HepG2 (cell line): ENCODE measurements around the gene COQ8B. TPM values are rescaled to one million over a fixed set of nuclear protein-coding genes. Genes with fewer than 3 reads are reported as not detected.

Experiments
- ATAC-seq: fragments of 200-7000 bp; cut with Tn5 transposase; 3 replicates; pipeline ENCODE4 v1.9.1; 2020; ENCODE audit warnings: mild to moderate bottlenecking, moderate library complexity
- BruUV-seq: library from RNA; stranded (reverse); fragments of 400-500 nt; replicated peaks from 2 replicates; lab custom pipeline; 2021; lab: Mats Ljungman, UMichigan
- CTCF ChIA-PET: fragments of 300-600 bp; formaldehyde crosslinking; extraction: SDS; loops from one replicate; lab custom pipeline; 2021; ENCODE audit warnings: low total read pairs, inconsistent platforms, low intra/inter-chr PET ratio; lab: Yijun Ruan, JAX
- POLR2A ChIA-PET: fragments of 350-600 bp; sonication (Branson Sonifier 250); formaldehyde crosslinking; loops from one replicate; lab custom pipeline; 2020; ENCODE audit warnings: antibody characterized with exemption, inconsistent platforms; lab: Yijun Ruan, JAX
- DNase-seq: peaks from one replicate; pipeline ENCODE4 v3.0.0-alpha.2; 2015; ENCODE audit warnings: low spot score
- FAIRE-seq: peaks from 3 replicates; lab custom pipeline; 2011; peaks lifted over from hg19 to GRCh38; lab: Jason Lieb, UNC
- H2AFZ ChIP-seq: one replicate; pipeline ENCODE4 v1.6.1; 2011; ENCODE audit warnings: low read length, inconsistent platforms
- H3K27ac ChIP-seq: fragments of 300-600 bp; 3 replicates; pipeline ENCODE4 v1.8.0; 2011; ENCODE audit warnings: mixed run types, mild to moderate bottlenecking, mixed read lengths, low read length, inconsistent platforms; ENCODE audit not compliant: insufficient read depth; ENCODE audit errors: extremely low read length
- H3K27me3 ChIP-seq, 2 experiments: fragments of 200-600 bp in 1 of 2; 2 replicates in 1 of 2; 3 replicates in 1 of 2; pipeline versions ENCODE4 v1.6.0 to v1.8.0; 2011; ENCODE audit warnings: low read length in 2 of 2, mild to moderate bottlenecking in 2 of 2, moderate library complexity in 2 of 2, inconsistent platforms in 1 of 2; ENCODE audit not compliant: insufficient read depth in 2 of 2, control insufficient read depth in 1 of 2
- H3K36me3 ChIP-seq, 2 experiments: fragments of 200-600 bp in 1 of 2; replicated peaks in 1 of 2; 2 replicates in 1 of 2; 3 replicates in 1 of 2; pipeline versions ENCODE4 v1.5.1 to v1.8.0; 2011; ENCODE audit warnings: low read length in 2 of 2, inconsistent platforms in 1 of 2; ENCODE audit not compliant: insufficient read depth in 2 of 2, control insufficient read depth in 1 of 2
- H3K4me1 ChIP-seq: 2 replicates; pipeline ENCODE4 v1.5.1; 2012; ENCODE audit warnings: low read length, inconsistent platforms; ENCODE audit not compliant: insufficient read depth
- H3K4me2 ChIP-seq: 2 replicates; pipeline ENCODE4 v1.6.0; 2011; ENCODE audit warnings: low read depth, low read length, inconsistent platforms
- H3K4me3 ChIP-seq, 3 experiments: fragments of 200-600 bp in 1 of 3; sonication (generic), shearing (Covaris generic) in 1 of 3; replicated peaks in 1 of 3; 2 replicates each; pipeline ENCODE4 v1.5.1; 2011 to 2016; ENCODE audit warnings: low read length in 3 of 3, inconsistent platforms in 2 of 3, low read depth in 2 of 3, mild to moderate bottlenecking in 2 of 3, control low read depth in 1 of 3, mixed read lengths in 1 of 3; ENCODE audit not compliant: insufficient read depth in 1 of 3
- H3K79me2 ChIP-seq: one replicate; pipeline ENCODE4 v1.6.1; 2011; ENCODE audit warnings: low read length, inconsistent platforms; ENCODE audit not compliant: insufficient read depth
- H3K9ac ChIP-seq: 2 replicates; pipeline ENCODE4 v1.6.0; 2011; ENCODE audit warnings: mild to moderate bottlenecking, low read depth, low read length, inconsistent platforms; ENCODE audit not compliant: insufficient read depth
- H3K9me3 ChIP-seq: 2 replicates; pipeline ENCODE4 v1.5.1; 2012; ENCODE audit warnings: mild to moderate bottlenecking, low read length
- H4K20me1 ChIP-seq: 2 replicates; pipeline ENCODE4 v1.6.0; 2011; ENCODE audit warnings: inconsistent platforms, mild to moderate bottlenecking, low read length, moderate library complexity; ENCODE audit not compliant: insufficient read depth
- AKAP8 ChIP-seq: sonication (generic); formaldehyde crosslinking; IDR thresholded peaks from 2 replicates; pipeline ENCODE4 v1.5.1; 2020; ENCODE audit warnings: mild to moderate bottlenecking, missing genetic modification reagents
- CBFB ChIP-seq: sonication (generic); formaldehyde crosslinking; IDR thresholded peaks from 2 replicates; pipeline ENCODE4 v1.4.0; 2020; ENCODE audit warnings: missing genetic modification reagents
- NFE2L2 ChIP-seq: fragments of 150-350 bp; IDR thresholded peaks from 2 replicates; pipeline ENCODE4 v1.6.1; 2014; ENCODE audit warnings: low read length
- NFIC ChIP-seq: IDR thresholded peaks from 2 replicates; pipeline ENCODE4 v1.6.1; 2012; ENCODE audit warnings: mild to moderate bottlenecking, low read length, inconsistent platforms
- NR3C1 ChIP-seq: sonication (generic); formaldehyde crosslinking; IDR thresholded peaks from 2 replicates; pipeline ENCODE4 v1.4.0; 2020; ENCODE audit warnings: missing genetic modification reagents
- PAWR ChIP-seq: sonication (generic); formaldehyde crosslinking; IDR thresholded peaks from 2 replicates; pipeline ENCODE4 v1.4.0; 2020; ENCODE audit warnings: missing genetic modification reagents, mild to moderate bottlenecking, borderline replicate concordance
- ZNF572 ChIP-seq: sonication (generic); formaldehyde crosslinking; IDR thresholded peaks from 2 replicates; pipeline ENCODE4 v1.5.1; 2020; ENCODE audit warnings: mild to moderate bottlenecking, missing genetic modification reagents
- WGBS: methylation state at CpG from one replicate; pipeline ENCODE4 v1.1.6; 2017; ENCODE audit warnings: low lambda C conversion rate; 5-methylcytosine and 5-hydroxymethylcytosine counted together
- in situ Hi-C: cut with HindIII; loops from 2 replicates; pipeline ENCODE4 v1.10.0; 2017; ENCODE audit warnings: low pct_unique_long_range_greater_than_20kb; ENCODE audit not compliant: extremely low pct_ligation_motif_present
- intact Hi-C: fragments of 100-400 bp; cut with micrococcal nuclease; formaldehyde crosslinking; loops from one replicate; pipeline ENCODE4 v1.10.0; 2022; ENCODE audit not compliant: unreplicated experiment
- polyA plus RNA-seq, 8 experiments: library from polyadenylated mRNA; depleted of rRNA in 3 of 8; stranded (reverse) in 7 of 8; unstranded in 1 of 8; fragments of >200 nt; fragmentation: Illumina TruSeq in 4 of 8; extraction: Trizol in 4 of 8; gene quantifications; 2 replicates each; pipeline versions ENCODE4 v1.2.1 to v1.2.3, GENCODE V29; 2011 to 2016; ENCODE audit warnings: low read depth in 4 of 8, missing spikeins in 1 of 8, mixed read lengths in 1 of 8; ENCODE audit not compliant: insufficient read depth in 1 of 8
- total RNA-seq, 5 experiments: library from RNA; depleted of rRNA; stranded (reverse); fragments of >200 nt; fragmentation: Illumina TruSeq; extraction: Trizol; gene quantifications; 2 replicates each; pipeline ENCODE4 v1.2.3, GENCODE V29; 2016; ENCODE audit warnings: low read depth in 1 of 5
- TF ChIP-seq, protein P1 (sequence below): sonication (generic); formaldehyde crosslinking; IDR thresholded peaks from 2 replicates; pipeline ENCODE4 v1.5.1; 2020; ENCODE audit warnings: mild to moderate bottlenecking, missing genetic modification reagents, moderate library complexity
- TF ChIP-seq, protein P2 (sequence below): IDR thresholded peaks from 2 replicates; pipeline ENCODE4 v1.6.1; 2016; ENCODE audit warnings: low read depth, control low read depth
- TF ChIP-seq, protein P3 (sequence below): IDR thresholded peaks from 2 replicates; pipeline ENCODE4 v1.6.1; 2018; ENCODE audit warnings: missing genetic modification reagents, mild to moderate bottlenecking, missing compliant biosample characterization
- TF ChIP-seq, protein P4 (sequence below): IDR thresholded peaks from 2 replicates; pipeline ENCODE4 v1.6.1; 2016
- TF ChIP-seq, protein P5 (sequence below): sonication (generic); formaldehyde crosslinking; IDR thresholded peaks from 2 replicates; pipeline ENCODE4 v1.5.1; 2020; ENCODE audit warnings: missing genetic modification reagents, mild to moderate bottlenecking, borderline replicate concordance

The COQ8B gene
- total and polyA plus RNA-seq, 2 of the 13 experiments (the other 11 are each of a cell fraction or from before 2014, with no cell fraction given): 12.3 to 17.2 TPM

DNA sequence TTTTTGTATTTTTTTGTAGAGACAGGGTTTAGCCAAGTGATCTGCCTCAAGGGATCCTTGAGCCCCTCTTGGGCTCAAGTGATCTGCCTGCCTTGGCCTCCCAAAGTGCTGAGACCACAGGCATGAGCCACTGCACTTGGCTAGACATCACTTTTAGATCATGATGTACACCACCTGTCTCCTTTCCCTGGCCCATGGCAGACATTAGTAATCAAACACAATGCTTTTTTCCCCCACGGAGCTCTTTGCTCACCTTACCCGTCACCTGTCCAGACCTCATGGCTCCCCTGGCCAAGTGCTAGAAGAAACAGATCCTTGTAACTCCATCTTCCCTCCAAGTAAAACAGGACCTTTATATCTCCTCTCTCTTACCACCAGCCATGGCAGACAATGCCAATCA is 44.6 kb downstream of the COQ8B start (continued):
- TF ChIP-seq AKAP8 (CRISPR knock-in tag): no peak

DNA sequence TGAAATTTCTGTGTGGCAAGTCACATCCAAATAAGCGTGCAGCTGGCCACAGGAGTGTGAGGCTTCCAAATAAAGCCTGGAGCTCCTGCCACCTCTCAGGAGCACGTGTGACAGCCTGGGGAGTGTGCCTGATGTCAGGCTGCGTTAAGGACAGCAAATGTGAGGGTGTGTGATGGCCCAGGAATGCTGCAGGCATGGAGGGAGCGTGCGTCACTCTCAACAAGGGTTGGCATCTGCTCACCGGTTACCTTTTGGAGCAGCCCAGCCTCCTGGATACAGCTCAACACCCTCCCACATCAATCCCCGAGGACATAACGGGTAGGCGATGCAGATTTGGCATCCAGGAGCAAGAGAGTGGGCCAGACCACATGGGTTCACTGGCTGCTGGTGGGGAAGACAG is 45.3 kb downstream of the COQ8B start:
- no TSS peak for BruUV-seq
- H3K9ac ChIP-seq: no peak overlapping the region
- TF ChIP-seq, protein P1, sequence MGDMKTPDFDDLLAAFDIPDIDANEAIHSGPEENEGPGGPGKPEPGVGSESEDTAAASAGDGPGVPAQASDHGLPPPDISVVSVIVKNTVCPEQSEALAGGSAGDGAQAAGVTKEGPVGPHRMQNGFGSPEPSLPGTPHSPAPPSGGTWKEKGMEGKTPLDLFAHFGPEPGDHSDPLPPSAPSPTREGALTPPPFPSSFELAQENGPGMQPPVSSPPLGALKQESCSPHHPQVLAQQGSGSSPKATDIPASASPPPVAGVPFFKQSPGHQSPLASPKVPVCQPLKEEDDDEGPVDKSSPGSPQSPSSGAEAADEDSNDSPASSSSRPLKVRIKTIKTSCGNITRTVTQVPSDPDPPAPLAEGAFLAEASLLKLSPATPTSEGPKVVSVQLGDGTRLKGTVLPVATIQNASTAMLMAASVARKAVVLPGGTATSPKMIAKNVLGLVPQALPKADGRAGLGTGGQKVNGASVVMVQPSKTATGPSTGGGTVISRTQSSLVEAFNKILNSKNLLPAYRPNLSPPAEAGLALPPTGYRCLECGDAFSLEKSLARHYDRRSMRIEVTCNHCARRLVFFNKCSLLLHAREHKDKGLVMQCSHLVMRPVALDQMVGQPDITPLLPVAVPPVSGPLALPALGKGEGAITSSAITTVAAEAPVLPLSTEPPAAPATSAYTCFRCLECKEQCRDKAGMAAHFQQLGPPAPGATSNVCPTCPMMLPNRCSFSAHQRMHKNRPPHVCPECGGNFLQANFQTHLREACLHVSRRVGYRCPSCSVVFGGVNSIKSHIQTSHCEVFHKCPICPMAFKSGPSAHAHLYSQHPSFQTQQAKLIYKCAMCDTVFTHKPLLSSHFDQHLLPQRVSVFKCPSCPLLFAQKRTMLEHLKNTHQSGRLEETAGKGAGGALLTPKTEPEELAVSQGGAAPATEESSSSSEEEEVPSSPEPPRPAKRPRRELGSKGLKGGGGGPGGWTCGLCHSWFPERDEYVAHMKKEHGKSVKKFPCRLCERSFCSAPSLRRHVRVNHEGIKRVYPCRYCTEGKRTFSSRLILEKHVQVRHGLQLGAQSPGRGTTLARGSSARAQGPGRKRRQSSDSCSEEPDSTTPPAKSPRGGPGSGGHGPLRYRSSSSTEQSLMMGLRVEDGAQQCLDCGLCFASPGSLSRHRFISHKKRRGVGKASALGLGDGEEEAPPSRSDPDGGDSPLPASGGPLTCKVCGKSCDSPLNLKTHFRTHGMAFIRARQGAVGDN (CRISPR knock-in tag): no peak
- TF ChIP-seq, protein P2, sequence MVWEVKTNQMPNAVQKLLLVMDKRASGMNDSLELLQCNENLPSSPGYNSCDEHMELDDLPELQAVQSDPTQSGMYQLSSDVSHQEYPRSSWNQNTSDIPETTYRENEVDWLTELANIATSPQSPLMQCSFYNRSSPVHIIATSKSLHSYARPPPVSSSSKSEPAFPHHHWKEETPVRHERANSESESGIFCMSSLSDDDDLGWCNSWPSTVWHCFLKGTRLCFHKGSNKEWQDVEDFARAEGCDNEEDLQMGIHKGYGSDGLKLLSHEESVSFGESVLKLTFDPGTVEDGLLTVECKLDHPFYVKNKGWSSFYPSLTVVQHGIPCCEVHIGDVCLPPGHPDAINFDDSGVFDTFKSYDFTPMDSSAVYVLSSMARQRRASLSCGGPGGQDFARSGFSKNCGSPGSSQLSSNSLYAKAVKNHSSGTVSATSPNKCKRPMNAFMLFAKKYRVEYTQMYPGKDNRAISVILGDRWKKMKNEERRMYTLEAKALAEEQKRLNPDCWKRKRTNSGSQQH (CRISPR knock-in tag): no peak
- TF ChIP-seq, protein P3, sequence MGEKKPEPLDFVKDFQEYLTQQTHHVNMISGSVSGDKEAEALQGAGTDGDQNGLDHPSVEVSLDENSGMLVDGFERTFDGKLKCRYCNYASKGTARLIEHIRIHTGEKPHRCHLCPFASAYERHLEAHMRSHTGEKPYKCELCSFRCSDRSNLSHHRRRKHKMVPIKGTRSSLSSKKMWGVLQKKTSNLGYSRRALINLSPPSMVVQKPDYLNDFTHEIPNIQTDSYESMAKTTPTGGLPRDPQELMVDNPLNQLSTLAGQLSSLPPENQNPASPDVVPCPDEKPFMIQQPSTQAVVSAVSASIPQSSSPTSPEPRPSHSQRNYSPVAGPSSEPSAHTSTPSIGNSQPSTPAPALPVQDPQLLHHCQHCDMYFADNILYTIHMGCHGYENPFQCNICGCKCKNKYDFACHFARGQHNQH (CRISPR knock-in tag): no peak
- TF ChIP-seq, protein P4, sequence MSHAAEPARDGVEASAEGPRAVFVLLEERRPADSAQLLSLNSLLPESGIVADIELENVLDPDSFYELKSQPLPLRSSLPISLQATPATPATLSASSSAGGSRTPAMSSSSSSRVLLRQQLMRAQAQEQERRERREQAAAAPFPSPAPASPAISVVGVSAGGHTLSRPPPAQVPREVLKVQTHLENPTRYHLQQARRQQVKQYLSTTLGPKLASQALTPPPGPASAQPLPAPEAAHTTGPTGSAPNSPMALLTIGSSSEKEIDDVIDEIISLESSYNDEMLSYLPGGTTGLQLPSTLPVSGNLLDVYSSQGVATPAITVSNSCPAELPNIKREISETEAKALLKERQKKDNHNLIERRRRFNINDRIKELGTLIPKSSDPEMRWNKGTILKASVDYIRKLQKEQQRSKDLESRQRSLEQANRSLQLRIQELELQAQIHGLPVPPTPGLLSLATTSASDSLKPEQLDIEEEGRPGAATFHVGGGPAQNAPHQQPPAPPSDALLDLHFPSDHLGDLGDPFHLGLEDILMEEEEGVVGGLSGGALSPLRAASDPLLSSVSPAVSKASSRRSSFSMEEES: no peak
- no peak for TF ChIP-seq ZNF572 (CRISPR knock-in tag)
- no peak for TF ChIP-seq NFE2L2
- no peak for TF ChIP-seq PAWR (CRISPR knock-in tag)
- TF ChIP-seq NFIC: no peak
- TF ChIP-seq CBFB (CRISPR knock-in tag): no peak
- no peak for TF ChIP-seq NR3C1 (CRISPR knock-in tag)
- TF ChIP-seq, protein P5, sequence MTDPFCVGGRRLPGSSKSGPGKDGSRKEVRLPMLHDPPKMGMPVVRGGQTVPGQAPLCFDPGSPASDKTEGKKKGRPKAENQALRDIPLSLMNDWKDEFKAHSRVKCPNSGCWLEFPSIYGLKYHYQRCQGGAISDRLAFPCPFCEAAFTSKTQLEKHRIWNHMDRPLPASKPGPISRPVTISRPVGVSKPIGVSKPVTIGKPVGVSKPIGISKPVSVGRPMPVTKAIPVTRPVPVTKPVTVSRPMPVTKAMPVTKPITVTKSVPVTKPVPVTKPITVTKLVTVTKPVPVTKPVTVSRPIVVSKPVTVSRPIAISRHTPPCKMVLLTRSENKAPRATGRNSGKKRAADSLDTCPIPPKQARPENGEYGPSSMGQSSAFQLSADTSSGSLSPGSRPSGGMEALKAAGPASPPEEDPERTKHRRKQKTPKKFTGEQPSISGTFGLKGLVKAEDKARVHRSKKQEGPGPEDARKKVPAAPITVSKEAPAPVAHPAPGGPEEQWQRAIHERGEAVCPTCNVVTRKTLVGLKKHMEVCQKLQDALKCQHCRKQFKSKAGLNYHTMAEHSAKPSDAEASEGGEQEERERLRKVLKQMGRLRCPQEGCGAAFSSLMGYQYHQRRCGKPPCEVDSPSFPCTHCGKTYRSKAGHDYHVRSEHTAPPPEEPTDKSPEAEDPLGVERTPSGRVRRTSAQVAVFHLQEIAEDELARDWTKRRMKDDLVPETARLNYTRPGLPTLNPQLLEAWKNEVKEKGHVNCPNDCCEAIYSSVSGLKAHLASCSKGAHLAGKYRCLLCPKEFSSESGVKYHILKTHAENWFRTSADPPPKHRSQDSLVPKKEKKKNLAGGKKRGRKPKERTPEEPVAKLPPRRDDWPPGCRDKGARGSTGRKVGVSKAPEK (CRISPR knock-in tag): no peak

More for the DNA sequence above, 45.3 kb downstream of the COQ8B start:
- ATAC-seq: no peak
- WGBS: 67% methylated on average over 3 of the region's 9 CpGs
- no peaks in the 10 kb centered on the region for H4K20me1 ChIP-seq
- ChIA-PET CTCF (no interaction called here), POLR2A (no interaction called here)
- H3K4me3 ChIP-seq: no peak overlapping the region
- no peak overlapping the region for H3K27ac ChIP-seq
- H3K27me3 ChIP-seq: no peaks in the 10 kb centered on the region
- no peak overlapping the region for H2AFZ ChIP-seq
- H3K36me3 ChIP-seq: no peaks in the 10 kb centered on the region
- intact Hi-C loops: no loop called here
- FAIRE-seq: no peak
- no peaks in the 10 kb centered on the region for H3K4me1 ChIP-seq
- no peaks in the 10 kb centered on the region; the same call in 1 of the 2 replicates for H3K9me3 ChIP-seq
- in situ Hi-C loops: loop anchor here (25.0 kb wide), 1 partner anchor 466 kb away; no protein-coding TSS in a partner anchor
- no peaks in the 10 kb centered on the region for H3K79me2 ChIP-seq
- no peak for DNase-seq
- H3K4me2 ChIP-seq: no peak overlapping the region
